Neuronal stem cell (in vitro differentiated cells): Measurements from ENCODE around the gene COL1A1.
A peak's percentile ranks its signal among the peaks of the same experiment; 100 is the strongest.

ENCODE experiments used
- DNase-seq: peaks from one replicate; pipeline ENCODE4 v3.0.0-alpha.2; 2013; ENCODE audit warnings: low spot score
- H2AFZ ChIP-seq: one replicate; pipeline ENCODE4 v1.6.1; 2013; ENCODE audit warnings: mild to moderate bottlenecking, low read length, inconsistent platforms
- H2AK5ac ChIP-seq: 2 replicates; pipeline ENCODE4 v1.6.1; 2013; ENCODE audit warnings: low read depth, mild to moderate bottlenecking, inconsistent platforms, low read length, moderate library complexity, mixed read lengths
- H2BK120ac ChIP-seq: 2 replicates; pipeline ENCODE4 v1.6.1; 2013; ENCODE audit warnings: low read depth, mild to moderate bottlenecking, inconsistent platforms, low read length, moderate library complexity, mixed read lengths
- H2BK12ac ChIP-seq: one replicate; pipeline ENCODE4 v1.6.1; 2013; ENCODE audit warnings: low read length, inconsistent platforms
- H2BK15ac ChIP-seq: 2 replicates; pipeline ENCODE4 v1.6.1; 2013; ENCODE audit warnings: mild to moderate bottlenecking, low read length, inconsistent platforms, mixed read lengths
- H2BK5ac ChIP-seq: one replicate; pipeline ENCODE4 v1.6.1; 2013; ENCODE audit warnings: inconsistent platforms, mild to moderate bottlenecking, low read length, moderate library complexity
- H3K14ac ChIP-seq: one replicate; pipeline ENCODE4 v1.6.1; 2013; ENCODE audit warnings: low read length, inconsistent platforms
- H3K18ac ChIP-seq: 2 replicates; pipeline ENCODE4 v1.6.1; 2013; ENCODE audit warnings: low read length, inconsistent platforms
- H3K23ac ChIP-seq: 2 replicates; pipeline ENCODE4 v1.6.1; 2013; ENCODE audit warnings: low read depth, mild to moderate bottlenecking, mixed read lengths, low read length, inconsistent platforms; ENCODE audit not compliant: poor library complexity
- H3K27ac ChIP-seq: replicated peaks from 3 replicates; pipeline ENCODE4 v1.5.1; 2013; ENCODE audit warnings: low read length, inconsistent platforms
- H3K27me3 ChIP-seq, 3 experiments: 2 replicates each; pipeline ENCODE4 v1.6.1; 2013; ENCODE audit warnings: low read length in 3 of 3, mild to moderate bottlenecking in 2 of 3, inconsistent platforms in 1 of 3, low read depth in 1 of 3, mixed read lengths in 1 of 3, moderate library complexity in 1 of 3; ENCODE audit not compliant: control insufficient read depth in 3 of 3, insufficient read depth in 3 of 3
- H3K36me3 ChIP-seq, 2 donors: replicated peaks in 1 of 2; 2 replicates each; pipeline ENCODE4 v1.6.1; 2013; ENCODE audit warnings: low read length in 2 of 2; ENCODE audit not compliant: control insufficient read depth in 2 of 2, insufficient read depth in 2 of 2
- H3K4ac ChIP-seq: 2 replicates; pipeline ENCODE4 v1.6.1; 2013; ENCODE audit warnings: inconsistent platforms, mild to moderate bottlenecking, low read length, moderate library complexity
- H3K4me1 ChIP-seq, 2 donors: 1 replicate in 1 of 2; 2 replicates in 1 of 2; pipeline ENCODE4 v1.6.1; 2013; ENCODE audit warnings: low read length in 2 of 2, low read depth in 1 of 2; ENCODE audit not compliant: control insufficient read depth in 2 of 2, insufficient read depth in 1 of 2
- H3K4me2 ChIP-seq: one replicate; pipeline ENCODE4 v1.6.1; 2013; ENCODE audit warnings: mild to moderate bottlenecking, low read length, inconsistent platforms; ENCODE audit not compliant: insufficient read depth, poor library complexity, severe bottlenecking
- H3K4me3 ChIP-seq, 2 donors: 2 replicates each; pipeline ENCODE4 v1.5.1; 2013; ENCODE audit warnings: low read length in 2 of 2, mild to moderate bottlenecking in 2 of 2, inconsistent platforms in 1 of 2, moderate library complexity in 1 of 2
- H3K79me1 ChIP-seq: one replicate; pipeline ENCODE4 v1.6.1; 2013; ENCODE audit warnings: low read depth, mild to moderate bottlenecking, inconsistent platforms, low read length, moderate library complexity
- H3K9ac ChIP-seq: one replicate; pipeline ENCODE4 v1.6.1; 2013; ENCODE audit warnings: mild to moderate bottlenecking, low read depth, low read length, inconsistent platforms; ENCODE audit not compliant: poor library complexity
- H3K9me3 ChIP-seq, 2 donors: replicated peaks in 1 of 2; 2 replicates each; pipeline versions ENCODE3 to v1.6.1; 2013; ENCODE audit warnings: low read length in 2 of 2, mild to moderate bottlenecking in 2 of 2, inconsistent platforms in 1 of 2, low read depth in 1 of 2, mixed read lengths in 1 of 2, moderate library complexity in 1 of 2; ENCODE audit not compliant: control insufficient read depth in 2 of 2, insufficient read depth in 1 of 2
- H4K8ac ChIP-seq: one replicate; pipeline ENCODE4 v1.6.1; 2013; ENCODE audit warnings: low read depth, mild to moderate bottlenecking, inconsistent platforms, low read length, moderate library complexity
- H4K91ac ChIP-seq: one replicate; pipeline ENCODE4 v1.6.1; 2013; ENCODE audit warnings: low read length, low read depth, mild to moderate bottlenecking, inconsistent platforms; ENCODE audit not compliant: poor library complexity
- WGBS, 2 donors: extraction: QIAGEN DNeasy Blood & Tissue Kit; methylation state at CpG; one replicate each; pipeline ENCODE4 v1.1.7; 2013; ENCODE audit warnings: missing lambda C conversion rate in 2 of 2, mixed read lengths in 1 of 2; ENCODE audit not compliant: insufficient read length in 2 of 2, insufficient replicate concordance in 1 of 2; ENCODE audit errors: extremely low coverage in 2 of 2; 5-methylcytosine and 5-hydroxymethylcytosine counted together

Gene COL1A1

DNA sequence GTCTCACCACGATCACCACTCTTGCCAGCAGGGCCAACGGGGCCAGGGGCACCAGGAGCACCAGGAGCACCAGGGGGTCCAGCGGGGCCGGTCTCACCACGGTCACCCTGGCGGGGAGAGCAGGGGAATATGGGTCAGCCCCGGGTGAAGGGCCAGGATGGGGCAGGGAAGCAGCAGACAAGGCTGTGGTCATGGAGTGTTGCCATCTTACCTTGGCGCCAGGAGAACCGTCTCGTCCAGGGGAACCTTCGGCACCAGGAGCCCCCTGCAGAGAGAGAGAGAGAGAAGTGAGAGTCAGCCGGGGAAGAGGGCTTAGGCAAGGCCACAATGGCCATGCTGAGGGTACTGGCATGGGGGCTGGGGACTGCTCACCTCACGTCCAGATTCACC, 12.9 kb downstream of the COL1A1 start:
- Histone ChIP-seq H3K27me3 (peaks cover 0 to 15% (median 0%) of the 10 kb centered on the region in 3 experiments), H3K14ac (peak overlapping the region; percentile 82), H3K4me1 (peaks cover 13 to 14% of the 10 kb centered on the region in 2 donors), H3K9ac (no peak overlapping the region), H2AK5ac (no peak overlapping the region), H3K9me3 (peaks cover 0 to 3% of the 10 kb centered on the region in 2 donors), H2AFZ (no peak overlapping the region), H3K79me1 (peaks cover 1% of the 10 kb centered on the region), H3K4ac (no peak overlapping the region), H2BK12ac (peak overlapping the region; percentile 84), H2BK15ac (peak overlapping the region; percentile 89), H4K8ac (no peak overlapping the region), H2BK120ac (no peak overlapping the region), H3K4me3 (no peak overlapping the region), H3K18ac (peak overlapping the region; percentile 48), H3K36me3 (peaks cover 0 to 7% of the 10 kb centered on the region in 2 donors), H2BK5ac (peak overlapping the region; percentile 75), H4K91ac (no peak overlapping the region), H3K23ac (no peak overlapping the region), H3K27ac (no peak overlapping the region), H3K4me2 (no peak overlapping the region)
- DNase-seq: no peak
- WGBS, 2 donors: no CpG with 5 or more reads among the region's 13 CpGs

DNA sequence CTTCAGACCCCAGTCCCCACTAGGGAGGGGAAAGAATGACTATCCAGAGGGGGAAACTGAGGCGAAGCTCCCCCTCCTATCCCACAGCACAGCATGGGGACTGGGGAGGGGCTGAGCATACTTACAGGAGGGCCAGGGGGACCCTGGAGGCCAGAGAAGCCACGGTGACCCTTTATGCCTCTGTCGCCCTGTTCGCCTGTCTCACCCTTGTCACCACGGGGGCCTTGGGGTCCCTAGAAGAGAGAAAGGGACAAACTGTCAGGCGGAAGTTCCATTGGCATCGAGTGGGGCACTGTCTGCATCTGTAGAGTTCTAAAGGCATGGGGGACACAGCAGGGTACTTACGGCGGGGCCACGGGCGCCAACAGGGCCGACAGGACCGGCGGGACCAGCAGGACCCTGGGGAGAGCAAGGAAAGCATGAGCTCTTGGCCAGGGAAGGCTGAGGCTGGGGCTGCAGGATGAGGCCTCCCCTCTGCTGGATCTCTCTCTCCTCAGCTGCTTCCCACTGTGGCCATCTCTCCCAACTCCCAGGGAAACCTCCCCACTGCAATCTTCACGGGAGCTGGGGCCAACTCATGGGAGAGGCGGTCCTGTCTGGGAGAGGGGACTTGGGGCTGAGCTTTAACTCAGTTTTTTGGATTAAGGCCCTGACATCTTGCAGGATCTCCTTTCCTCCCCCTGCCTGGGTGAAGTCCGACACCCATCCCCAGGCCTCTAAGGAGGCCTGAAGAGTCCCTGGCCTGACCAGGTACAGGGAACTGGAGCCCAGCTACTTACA, 13.5 kb downstream of the COL1A1 start:
- Histone ChIP-seq H3K4me2 (no peak overlapping the region), H2BK12ac (peak overlapping the region; percentile 84), H4K8ac (no peak overlapping the region), H3K79me1 (peaks cover 1% of the 10 kb centered on the region), H3K27me3 (peaks cover 0 to 15% (median 0%) of the 10 kb centered on the region in 3 experiments), H4K91ac (no peak overlapping the region), H3K9me3 (peaks cover 0 to 3% of the 10 kb centered on the region in 2 donors), H3K23ac (no peak overlapping the region), H2BK120ac (no peak overlapping the region), H2AK5ac (peak overlapping the region; percentile 78), H3K9ac (no peak overlapping the region), H3K14ac (peak overlapping the region; percentile 82), H3K18ac (peak overlapping the region; percentile 48), H3K4ac (no peak overlapping the region), H3K27ac (no peak overlapping the region), H3K4me1 (peaks cover 15 to 18% of the 10 kb centered on the region in 2 donors), H2BK5ac (peak overlapping the region; percentile 75), H2AFZ (no peak overlapping the region), H3K4me3 (no peak overlapping the region), H3K36me3 (peaks cover 0 to 7% of the 10 kb centered on the region in 2 donors), H2BK15ac (peak overlapping the region; percentile 89)
- no peak for DNase-seq
- WGBS, 2 donors: no CpG with 5 or more reads among the region's 17 CpGs

GRCh38 chr17:50187394-50187725, 14.1 kb downstream of the COL1A1 start:
- Histone ChIP-seq H2BK5ac (no peak overlapping the region), H3K27me3 (peaks cover 0 to 15% (median 0%) of the 10 kb centered on the region in 3 experiments), H3K14ac (no peak overlapping the region), H2BK12ac (no peak overlapping the region), H4K91ac (no peak overlapping the region), H3K9ac (no peak overlapping the region), H3K79me1 (peaks cover 1% of the 10 kb centered on the region), H2AFZ (no peak overlapping the region), H2BK120ac (no peak overlapping the region), H3K27ac (no peak overlapping the region), H2BK15ac (peak overlapping the region; percentile 10), H3K4me1 (peaks cover 15 to 19% of the 10 kb centered on the region in 2 donors), H2AK5ac (peak overlapping the region; percentile 63), H3K18ac (no peak overlapping the region), H3K4me2 (no peak overlapping the region), H3K9me3 (peaks cover 0 to 3% of the 10 kb centered on the region in 2 donors), H3K4ac (no peak overlapping the region), H4K8ac (no peak overlapping the region), H3K4me3 (no peak overlapping the region), H3K23ac (no peak overlapping the region), H3K36me3 (peaks cover 0 to 7% of the 10 kb centered on the region in 2 donors)
- no peak for DNase-seq
- no CpG with 5 or more reads among the region's 4 CpGs for WGBS, 2 donors

DNA sequence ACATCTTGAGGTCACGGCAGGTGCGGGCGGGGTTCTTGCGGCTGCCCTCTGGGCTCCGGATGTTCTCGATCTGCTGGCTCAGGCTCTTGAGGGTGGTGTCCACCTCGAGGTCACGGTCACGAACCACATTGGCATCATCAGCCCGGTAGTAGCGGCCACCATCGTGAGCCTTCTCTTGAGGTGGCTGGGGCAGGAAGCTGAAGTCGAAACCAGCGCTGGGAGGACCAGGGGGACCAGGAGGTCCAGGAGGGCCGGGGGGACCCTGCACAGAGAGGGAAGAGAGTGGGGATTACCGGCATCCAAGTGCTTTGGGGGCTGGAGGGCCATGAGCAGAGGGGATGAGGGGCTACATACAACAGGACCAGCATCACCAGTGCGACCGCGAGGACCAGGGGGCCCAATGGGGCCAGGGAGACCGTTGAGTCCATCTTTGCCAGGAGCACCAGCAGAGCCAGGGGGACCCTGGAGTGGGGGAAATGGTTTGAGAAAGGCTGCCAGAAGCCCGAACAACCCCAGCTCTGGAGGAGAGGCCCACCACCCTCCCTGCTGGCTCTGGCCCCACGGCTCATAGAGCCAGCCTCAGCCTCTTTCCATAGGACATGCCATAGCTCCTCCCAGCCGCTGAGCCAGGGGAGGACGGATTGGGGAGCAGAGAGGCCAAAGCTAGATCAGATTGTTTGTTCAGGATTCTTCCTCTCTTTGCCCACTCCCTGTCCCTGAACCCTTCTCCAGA, 14.6 kb downstream of the COL1A1 start:
- peak overlapping the region; percentile 76 for H3K23ac ChIP-seq
- H3K79me1 ChIP-seq: no peaks in the 10 kb centered on the region
- no CpG with 5 or more reads among the region's 24 CpGs for WGBS, 2 donors
- no peak overlapping the region for H2AFZ ChIP-seq
- no peak overlapping the region for H3K4ac ChIP-seq
- H3K4me2 ChIP-seq: no peak overlapping the region
- H2BK120ac ChIP-seq: peak overlapping the region; percentile 17
- H3K27me3 ChIP-seq: peaks cover 0 to 15% (median 0%) of the 10 kb centered on the region in 3 experiments
- no peak overlapping the region for H3K14ac ChIP-seq
- H3K4me3 ChIP-seq: peak overlapping the region in 1 of 2 donors; percentile 57
- H3K18ac ChIP-seq: peak overlapping the region; percentile 81
- H3K9ac ChIP-seq: peak overlapping the region; percentile 37
- H2BK12ac ChIP-seq: peak overlapping the region; percentile 25
- H2BK15ac ChIP-seq: no peak overlapping the region
- peak overlapping the region; percentile 77 for H2BK5ac ChIP-seq
- peaks cover 15 to 19% of the 10 kb centered on the region in 2 donors for H3K4me1 ChIP-seq
- H3K36me3 ChIP-seq: peaks cover 0 to 7% of the 10 kb centered on the region in 2 donors
- no peak overlapping the region for H3K27ac ChIP-seq
- peak overlapping the region; percentile 63 for H2AK5ac ChIP-seq
- no peak for DNase-seq
- H3K9me3 ChIP-seq: peaks cover 0 to 3% of the 10 kb centered on the region in 2 donors
- no peak overlapping the region for H4K91ac ChIP-seq
- no peak overlapping the region for H4K8ac ChIP-seq
